Stimulated activated CD4-positive, alpha-beta T cell treated with anti-CD3 and anti-CD28 coated beads, Interleukin-4, amount 100 ng/mL, for 24 hours (primary cell): Measurements from ENCODE around the gene PNPLA4.

ENCODE experiments used
- DNase-seq: peaks from one replicate; pipeline ENCODE4 v3.0.0-alpha.2; 2020

Gene PNPLA4

DNA sequence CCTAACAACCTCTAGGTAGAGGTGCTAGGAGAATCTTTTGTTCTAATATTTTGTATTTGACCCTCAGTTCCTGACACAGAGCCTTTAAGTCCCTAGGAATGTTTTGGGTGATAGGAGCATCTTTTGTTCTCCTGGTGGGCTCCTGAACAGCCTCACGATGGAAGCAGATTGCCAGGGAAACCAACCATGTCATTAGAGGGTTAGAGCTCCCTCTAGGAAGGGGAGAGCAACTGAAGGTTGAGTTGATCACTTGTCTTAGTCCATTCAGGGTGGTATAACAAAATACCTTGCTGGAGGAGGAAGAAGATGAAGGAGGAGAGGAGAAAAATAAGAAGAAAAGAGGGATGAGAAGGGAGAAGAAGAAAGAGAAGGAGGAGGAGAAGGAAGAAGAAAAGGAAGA, 75.0 kb downstream of the PNPLA4 start:
- no peak for DNase-seq
